H9 (cell line): ENCODE results near the gene MRPL34. TPM values are rescaled to one million over a fixed set of nuclear protein-coding genes. Genes with fewer than 3 reads are reported as not detected.

Source experiments
- DNase-seq: peaks from one replicate; pipeline ENCODE4 v3.0.0-alpha.2; 2017
- H2AFZ ChIP-seq: one replicate; pipeline ENCODE4 v1.6.1; 2013; ENCODE audit warnings: mild to moderate bottlenecking, low read length, control low read depth, moderate library complexity
- H2AK5ac ChIP-seq: 2 replicates; pipeline ENCODE4 v1.6.1; 2013; ENCODE audit warnings: low read length, control low read depth, mixed read lengths; ENCODE audit not compliant: insufficient read length
- H2BK120ac ChIP-seq: one replicate; pipeline ENCODE4 v1.6.1; 2013; ENCODE audit warnings: low read depth, mild to moderate bottlenecking, low read length, control low read depth, inconsistent platforms; ENCODE audit not compliant: poor library complexity, severe bottlenecking
- H2BK12ac ChIP-seq: 2 replicates; pipeline ENCODE4 v1.6.1; 2013; ENCODE audit warnings: low read length, control low read depth, mixed read lengths, low read depth; ENCODE audit not compliant: insufficient read length
- H2BK15ac ChIP-seq: 2 replicates; pipeline ENCODE4 v1.6.1; 2013; ENCODE audit warnings: low read depth, low read length, control low read depth
- H2BK20ac ChIP-seq: one replicate; pipeline ENCODE4 v1.6.1; 2013; ENCODE audit warnings: low read depth, mild to moderate bottlenecking, low read length, control low read depth, inconsistent platforms; ENCODE audit not compliant: poor library complexity, severe bottlenecking
- H2BK5ac ChIP-seq: 2 replicates; pipeline ENCODE4 v1.6.1; 2013; ENCODE audit warnings: low read length, control low read depth, mixed read lengths; ENCODE audit not compliant: insufficient read length
- H3K14ac ChIP-seq: 2 replicates; pipeline ENCODE4 v1.6.1; 2013; ENCODE audit warnings: low read length, control low read depth; ENCODE audit not compliant: insufficient read depth
- H3K18ac ChIP-seq: 2 replicates; pipeline ENCODE4 v1.6.1; 2013; ENCODE audit warnings: low read depth, mild to moderate bottlenecking, mixed read lengths, low read length, control low read depth; ENCODE audit not compliant: insufficient read length
- H3K23ac ChIP-seq: 2 replicates; pipeline ENCODE4 v1.6.1; 2013; ENCODE audit warnings: low read length, control low read depth, mixed read lengths, low read depth; ENCODE audit not compliant: insufficient read length
- H3K23me2 ChIP-seq: 2 replicates; pipeline ENCODE4 v1.6.1; 2013; ENCODE audit warnings: low read depth, mild to moderate bottlenecking, mixed read lengths, low read length, control low read depth; ENCODE audit not compliant: insufficient read length, poor library complexity, severe bottlenecking
- H3K27ac ChIP-seq: 2 replicates; pipeline ENCODE4 v1.5.1; 2013; ENCODE audit warnings: low read length, control low read depth, mixed read lengths, low read depth; ENCODE audit not compliant: insufficient read length
- H3K27me3 ChIP-seq: 2 replicates; pipeline ENCODE4 v1.6.1; 2013; ENCODE audit warnings: low read length, control low read depth, inconsistent platforms; ENCODE audit not compliant: insufficient read depth
- H3K4ac ChIP-seq: 2 replicates; pipeline ENCODE4 v1.6.1; 2013; ENCODE audit warnings: low read depth, mild to moderate bottlenecking, control low read depth, inconsistent platforms, low read length, moderate library complexity
- H3K4me1 ChIP-seq: 2 replicates; pipeline ENCODE4 v1.6.1; 2013; ENCODE audit warnings: low read length, control low read depth, inconsistent platforms; ENCODE audit not compliant: insufficient read depth
- H3K4me2 ChIP-seq: 2 replicates; pipeline ENCODE4 v1.6.1; 2013; ENCODE audit warnings: low read length, control low read depth, mixed read lengths; ENCODE audit not compliant: insufficient read length, insufficient read depth
- H3K56ac ChIP-seq: 2 replicates; pipeline ENCODE4 v1.6.1; 2013; ENCODE audit warnings: low read depth, mild to moderate bottlenecking, mixed read lengths, low read length, control low read depth; ENCODE audit not compliant: insufficient read length
- H3K79me1 ChIP-seq: 2 replicates; pipeline ENCODE4 v1.6.1; 2013; ENCODE audit warnings: low read depth, mild to moderate bottlenecking, moderate library complexity, low read length, control low read depth, inconsistent platforms; ENCODE audit not compliant: insufficient read depth, poor library complexity, severe bottlenecking
- H3K79me2 ChIP-seq: 2 replicates; pipeline ENCODE4 v1.6.1; 2013; ENCODE audit warnings: low read length, control low read depth, inconsistent platforms; ENCODE audit not compliant: insufficient read depth
- H3K9ac ChIP-seq: 2 replicates; pipeline ENCODE4 v1.6.1; 2013; ENCODE audit warnings: low read length, control low read depth, mixed read lengths; ENCODE audit not compliant: insufficient read length; ENCODE audit errors: extremely low read depth
- H3K9me3 ChIP-seq: one replicate; pipeline ENCODE4 v1.6.1; 2013; ENCODE audit warnings: low read depth, low read length, inconsistent platforms; ENCODE audit not compliant: control insufficient read depth
- H3T11ph ChIP-seq: one replicate; pipeline ENCODE4 v1.6.1; 2013; ENCODE audit warnings: mild to moderate bottlenecking, low read length, control low read depth, inconsistent platforms
- H4K20me1 ChIP-seq: one replicate; pipeline ENCODE4 v1.6.1; 2013; ENCODE audit not compliant: control insufficient read depth, insufficient read length, insufficient read depth
- H4K5ac ChIP-seq: 2 replicates; pipeline ENCODE4 v1.6.1; 2013; ENCODE audit warnings: low read depth, mild to moderate bottlenecking, mixed read lengths, low read length, control low read depth; ENCODE audit not compliant: insufficient read length
- H4K8ac ChIP-seq: replicated peaks from 2 replicates; pipeline ENCODE4 v1.6.1; 2013; ENCODE audit warnings: low read length, control low read depth, mixed read lengths, low read depth; ENCODE audit not compliant: insufficient read length
- H4K91ac ChIP-seq: 2 replicates; pipeline ENCODE4 v1.6.1; 2013; ENCODE audit warnings: low read depth, mild to moderate bottlenecking, moderate library complexity, mixed read lengths, low read length, control low read depth; ENCODE audit not compliant: insufficient read length
- H3K27ac Mint-ChIP-seq, 3 experiments: 2 replicates in 2 of 3; 3 replicates in 1 of 3; pipeline ENCODE4 v1.8.0; 2020 to 2021; ENCODE audit warnings: mixed read lengths in 3 of 3, mild to moderate bottlenecking in 1 of 3, moderate library complexity in 1 of 3
- H3K27me3 Mint-ChIP-seq: 2 replicates; pipeline ENCODE4 v1.8.0; 2021; ENCODE audit warnings: low read depth, mild to moderate bottlenecking, moderate library complexity, mixed read lengths
- H3K36me3 Mint-ChIP-seq, 3 experiments: 2 replicates in 2 of 3; 3 replicates in 1 of 3; pipeline ENCODE4 v1.8.0; 2020 to 2021; ENCODE audit warnings: low read depth in 3 of 3, mixed read lengths in 3 of 3; ENCODE audit not compliant: insufficient read depth in 1 of 3
- H3K4me1 Mint-ChIP-seq, 2 experiments: 2 replicates each; pipeline ENCODE4 v1.8.0; 2020; ENCODE audit warnings: mixed read lengths in 2 of 2
- H3K4me3 Mint-ChIP-seq, 2 experiments: 2 replicates in 1 of 2; 3 replicates in 1 of 2; pipeline ENCODE4 v1.8.0; 2020 to 2021; ENCODE audit warnings: mild to moderate bottlenecking in 2 of 2, mixed read lengths in 2 of 2, moderate library complexity in 1 of 2
- H3K9me3 Mint-ChIP-seq, 2 experiments: 2 replicates in 1 of 2; 3 replicates in 1 of 2; pipeline ENCODE4 v1.8.0; 2020; ENCODE audit warnings: mild to moderate bottlenecking in 2 of 2, mixed read lengths in 2 of 2, moderate library complexity in 1 of 2
- CTCF ChIP-seq: fragments of 200-600 bp; sonication (generic); conservative IDR thresholded peaks from 3 replicates; pipeline ENCODE4 v1.8.0; 2021; ENCODE audit warnings: antibody characterized with exemption, mild to moderate bottlenecking
- WGBS: extraction: QIAGEN DNeasy Blood & Tissue Kit; methylation state at CpG from one replicate; pipeline ENCODE4 v1.1.7; 2013; ENCODE audit warnings: missing lambda C conversion rate, low lambda C conversion rate, mixed read lengths; ENCODE audit not compliant: insufficient read length; ENCODE audit errors: extremely low coverage; 5-methylcytosine and 5-hydroxymethylcytosine counted together
- total RNA-seq: library from RNA; stranded (reverse); gene quantifications from 2 replicates; pipeline ENCODE4 v1.2.1, GENCODE V29; 2021

Gene MRPL34
- total RNA-seq, 1 experiment from 2014 or later = 84.6 TPM

GRCh38 chr19:17259934-17260333 is 45.7 kb upstream of the MRPL34 start:
- H3K27ac ChIP-seq = no peak overlapping the region
- H3K36me3 Mint-ChIP-seq = peaks cover 0 to 20% (median 0%) of the 10 kb centered on the region in 3 experiments; a peak in 3 of 7 replicates
- no peak overlapping the region for H3K27ac Mint-ChIP-seq
- H4K8ac ChIP-seq = no peak overlapping the region
- no peak overlapping the region for H2AK5ac ChIP-seq
- H3T11ph ChIP-seq = no peak overlapping the region
- H2BK15ac ChIP-seq = 0 out of 2 replicates have a peak overlapping the region, but pooled peaks have one; percentile 52
- no peak overlapping the region for H3K9ac ChIP-seq
- WGBS = no CpG with 5 or more reads among the region's 1 CpG
- H4K5ac ChIP-seq = no peak overlapping the region
- H4K91ac ChIP-seq = no peak overlapping the region
- H3K4me1 Mint-ChIP-seq = peaks cover 11 to 22% of the 10 kb centered on the region in 2 experiments
- no peak overlapping the region for H3K4ac ChIP-seq
- no peak for TF ChIP-seq CTCF
- no peaks in the 10 kb centered on the region for H3K79me2 ChIP-seq
- H3K4me1 ChIP-seq = peaks cover 4% of the 10 kb centered on the region; the same call in 1 of the 2 replicates
- no peak overlapping the region for H3K14ac ChIP-seq
- no peaks in the 10 kb centered on the region; a peak in 1 of 5 replicates for H3K9me3 Mint-ChIP-seq
- H3K79me1 ChIP-seq = no peaks in the 10 kb centered on the region
- no peak for DNase-seq
- H2BK12ac ChIP-seq = no peak overlapping the region
- no peaks in the 10 kb centered on the region for H3K23me2 ChIP-seq
- H2AFZ ChIP-seq = no peak overlapping the region
- H2BK120ac ChIP-seq = no peak overlapping the region
- H3K27me3 Mint-ChIP-seq = peaks cover 1% of the 10 kb centered on the region; the same call in 1 of the 2 replicates
- no peak overlapping the region for H2BK20ac ChIP-seq
- H3K56ac ChIP-seq = no peak overlapping the region
- H3K4me2 ChIP-seq = no peak overlapping the region
- H2BK5ac ChIP-seq = no peak overlapping the region
- H3K27me3 ChIP-seq = no peaks in the 10 kb centered on the region
- no peak overlapping the region for H3K4me3 Mint-ChIP-seq
- H3K18ac ChIP-seq = no peak overlapping the region
- no peak overlapping the region for H3K23ac ChIP-seq
- no peaks in the 10 kb centered on the region for H4K20me1 ChIP-seq
- peaks cover 13% of the 10 kb centered on the region for H3K9me3 ChIP-seq
